CD4-positive, alpha-beta T cell (primary cell): ENCODE results near the gene SYT9. TPM values are rescaled to one million over a fixed set of nuclear protein-coding genes. Genes with fewer than 3 reads are reported as not detected.

Source experiments
- ATAC-seq: fragments of 200-7000 bp; cut with Tn5 transposase; one replicate; pipeline ENCODE4 v1.10.0; 2022; ENCODE audit warnings: mild to moderate bottlenecking; ENCODE audit not compliant: poor library complexity
- CTCF ChIA-PET: fragments of 350-600 bp; sonication (Branson Sonifier 250); formaldehyde crosslinking; loops from one replicate; lab custom pipeline; 2021; ENCODE audit warnings: antibody characterized with exemption, inconsistent platforms; lab: Charles Lee
- POLR2A ChIA-PET: fragments of 350-600 bp; sonication (Branson Sonifier 250); formaldehyde crosslinking; loops from one replicate; lab custom pipeline; 2021; ENCODE audit warnings: antibody characterized with exemption, inconsistent platforms; lab: Charles Lee
- DNase-seq, 14 experiments: peaks; one replicate each; pipeline ENCODE4 v3.0.0-alpha.2; 2013 to 2020; ENCODE audit warnings: mixed read lengths in 2 of 14
- H3K27ac ChIP-seq, 2 donors: one replicate each; pipeline versions ENCODE4 v1.5.1 to v1.7.0; 2013; ENCODE audit warnings: low read length in 2 of 2, low read depth in 1 of 2, mild to moderate bottlenecking in 1 of 2
- H3K27me3 ChIP-seq, 2 experiments: 1 replicate in 1 of 2; 2 replicates in 1 of 2; pipeline versions ENCODE4 v1.6.1 to v1.7.0; 2013; ENCODE audit warnings: low read length in 2 of 2, control low read depth in 1 of 2, mild to moderate bottlenecking in 1 of 2, moderate library complexity in 1 of 2; ENCODE audit not compliant: insufficient read depth in 2 of 2, control insufficient read depth in 1 of 2
- H3K36me3 ChIP-seq: one replicate; pipeline ENCODE4 v1.6.1; 2013; ENCODE audit warnings: low read length, control low read depth; ENCODE audit not compliant: insufficient read depth
- H3K4me1 ChIP-seq: one replicate; pipeline ENCODE4 v1.6.1; 2013; ENCODE audit warnings: low read length, control low read depth; ENCODE audit not compliant: insufficient read depth
- H3K4me3 ChIP-seq: one replicate; pipeline ENCODE4 v1.5.1; 2013; ENCODE audit warnings: mild to moderate bottlenecking, low read length, moderate library complexity
- H3K9me3 ChIP-seq, 2 experiments: 1 replicate in 1 of 2; 2 replicates in 1 of 2; pipeline versions ENCODE4 v1.6.1 to v1.7.0; 2013; ENCODE audit warnings: low read length in 2 of 2, mild to moderate bottlenecking in 2 of 2, control low read depth in 1 of 2, moderate library complexity in 1 of 2; ENCODE audit not compliant: control insufficient read depth in 1 of 2, insufficient read depth in 1 of 2
- H3K27ac Mint-ChIP-seq: one replicate; pipeline ENCODE4 v1.8.0; 2020; ENCODE audit warnings: mixed read lengths
- H3K27me3 Mint-ChIP-seq: one replicate; pipeline ENCODE4 v1.8.0; 2021; ENCODE audit warnings: mixed read lengths
- H3K36me3 Mint-ChIP-seq: one replicate; pipeline ENCODE4 v1.8.0; 2021; ENCODE audit warnings: low read depth, mixed read lengths
- H3K4me1 Mint-ChIP-seq: one replicate; pipeline ENCODE4 v1.8.0; 2021; ENCODE audit warnings: low read depth, mixed read lengths
- H3K4me3 Mint-ChIP-seq: one replicate; pipeline ENCODE4 v1.8.0; 2020; ENCODE audit warnings: mild to moderate bottlenecking, mixed read lengths
- H3K9me3 Mint-ChIP-seq: one replicate; pipeline ENCODE4 v1.8.0; 2020; ENCODE audit warnings: mixed read lengths
- intact Hi-C, 2 experiments: fragments of 100-400 bp; cut with DNase I in 1 of 2; cut with micrococcal nuclease in 1 of 2; formaldehyde crosslinking; loops; one replicate each; pipeline versions ENCODE4 v1.15.1 to v1.9.0; 2023 to 2025; cut with DNase I, micrococcal nuclease
- total RNA-seq, 174 experiments: library from RNA in 2 of 174; stranded (reverse) in 2 of 174; gene quantifications; one replicate each; pipeline ENCODE4 v1.2.3 and lab custom pipeline; 2021 to 2026
- TF ChIP-seq, protein P1 (sequence below): fragments of 200-600 bp; IDR thresholded peaks from one replicate; pipeline ENCODE4 v1.8.0; 2022; ENCODE audit warnings: antibody characterized with exemption, mild to moderate bottlenecking

Gene SYT9
- total RNA-seq, 2 experiments from 2014 or later, result not detected

DNA sequence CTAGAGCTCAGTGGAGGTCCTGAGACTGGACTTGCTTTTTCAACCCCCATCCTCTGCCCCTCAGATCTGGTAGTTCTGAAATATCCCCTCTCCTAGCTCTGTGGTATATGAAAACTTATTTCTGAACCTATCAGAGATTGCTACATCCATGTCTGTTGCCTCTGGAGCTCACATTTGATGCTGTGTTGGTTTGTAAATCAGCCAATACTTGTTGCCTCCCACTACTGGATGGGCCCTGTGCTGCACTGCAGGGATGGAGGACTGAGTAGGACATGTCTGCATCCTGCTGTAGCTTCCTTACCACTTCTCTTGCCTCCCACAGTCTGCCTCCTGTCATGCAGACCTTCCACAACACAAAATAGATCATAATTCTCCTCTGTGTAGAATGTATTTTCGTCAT is 238.8 kb downstream of the SYT9 start:
- H3K36me3 ChIP-seq, result no peaks in the 10 kb centered on the region
- Mint-ChIP-seq H3K36me3 (no peaks in the 10 kb centered on the region), H3K4me1 (no peaks in the 10 kb centered on the region), H3K27ac (no peak overlapping the region), H3K4me3 (no peak overlapping the region), H3K9me3 (no peaks in the 10 kb centered on the region), H3K27me3 (no peaks in the 10 kb centered on the region)
- DNase-seq (no peak), ATAC-seq (no peak)
- H3K9me3 ChIP-seq, result no peaks in the 10 kb centered on the region
- CTCF ChIA-PET, result interaction anchor here (1.6 kb wide), 2 partner anchors 11 to 48 kb away, joined by 3 read pairs; no protein-coding TSS in a partner anchor
- no peak overlapping the region for H3K4me3 ChIP-seq
- H3K4me1 ChIP-seq, result no peaks in the 10 kb centered on the region
- TF ChIP-seq, protein P1, sequence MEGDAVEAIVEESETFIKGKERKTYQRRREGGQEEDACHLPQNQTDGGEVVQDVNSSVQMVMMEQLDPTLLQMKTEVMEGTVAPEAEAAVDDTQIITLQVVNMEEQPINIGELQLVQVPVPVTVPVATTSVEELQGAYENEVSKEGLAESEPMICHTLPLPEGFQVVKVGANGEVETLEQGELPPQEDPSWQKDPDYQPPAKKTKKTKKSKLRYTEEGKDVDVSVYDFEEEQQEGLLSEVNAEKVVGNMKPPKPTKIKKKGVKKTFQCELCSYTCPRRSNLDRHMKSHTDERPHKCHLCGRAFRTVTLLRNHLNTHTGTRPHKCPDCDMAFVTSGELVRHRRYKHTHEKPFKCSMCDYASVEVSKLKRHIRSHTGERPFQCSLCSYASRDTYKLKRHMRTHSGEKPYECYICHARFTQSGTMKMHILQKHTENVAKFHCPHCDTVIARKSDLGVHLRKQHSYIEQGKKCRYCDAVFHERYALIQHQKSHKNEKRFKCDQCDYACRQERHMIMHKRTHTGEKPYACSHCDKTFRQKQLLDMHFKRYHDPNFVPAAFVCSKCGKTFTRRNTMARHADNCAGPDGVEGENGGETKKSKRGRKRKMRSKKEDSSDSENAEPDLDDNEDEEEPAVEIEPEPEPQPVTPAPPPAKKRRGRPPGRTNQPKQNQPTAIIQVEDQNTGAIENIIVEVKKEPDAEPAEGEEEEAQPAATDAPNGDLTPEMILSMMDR, result no peak
- POLR2A ChIA-PET, result no interaction called here
- H3K27ac ChIP-seq, result no peak overlapping the region
- intact Hi-C loops, result no loop called here
- no peaks in the 10 kb centered on the region for H3K27me3 ChIP-seq

DNA sequence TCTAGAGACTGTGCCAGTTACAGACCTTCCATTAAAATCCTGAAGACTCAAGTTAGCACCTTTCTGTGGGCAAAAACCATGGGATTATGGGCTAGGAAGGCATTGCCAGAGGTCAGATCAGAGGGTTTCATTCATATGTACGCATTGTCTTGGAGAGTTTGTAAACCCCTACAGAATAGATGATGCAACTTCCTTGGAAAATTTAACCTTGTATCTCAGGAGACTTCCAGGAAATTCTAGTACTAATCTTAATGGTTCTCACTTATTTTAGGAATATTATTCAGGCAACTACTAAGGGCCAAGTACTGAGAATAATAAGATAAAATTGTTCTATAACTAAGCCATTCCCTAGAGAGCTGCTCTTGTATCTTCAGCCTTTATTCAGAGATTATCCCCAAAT is 240.5 kb downstream of the SYT9 start:
- intact Hi-C loops, result no loop called here
- Histone ChIP-seq H3K4me3 (no peak overlapping the region), H3K27me3 (no peaks in the 10 kb centered on the region), H3K36me3 (no peaks in the 10 kb centered on the region), H3K9me3 (no peaks in the 10 kb centered on the region), H3K27ac (no peak overlapping the region), H3K4me1 (no peaks in the 10 kb centered on the region)
- TF ChIP-seq, protein P1, result no peak
- Mint-ChIP-seq H3K4me1 (no peaks in the 10 kb centered on the region), H3K27me3 (no peaks in the 10 kb centered on the region), H3K27ac (no peak overlapping the region), H3K36me3 (no peaks in the 10 kb centered on the region), H3K4me3 (no peak overlapping the region), H3K9me3 (no peaks in the 10 kb centered on the region)
- DNase-seq, result no peak
- ATAC-seq, result no peak
- POLR2A ChIA-PET, result no interaction called here
- CTCF ChIA-PET, result no interaction called here

DNA sequence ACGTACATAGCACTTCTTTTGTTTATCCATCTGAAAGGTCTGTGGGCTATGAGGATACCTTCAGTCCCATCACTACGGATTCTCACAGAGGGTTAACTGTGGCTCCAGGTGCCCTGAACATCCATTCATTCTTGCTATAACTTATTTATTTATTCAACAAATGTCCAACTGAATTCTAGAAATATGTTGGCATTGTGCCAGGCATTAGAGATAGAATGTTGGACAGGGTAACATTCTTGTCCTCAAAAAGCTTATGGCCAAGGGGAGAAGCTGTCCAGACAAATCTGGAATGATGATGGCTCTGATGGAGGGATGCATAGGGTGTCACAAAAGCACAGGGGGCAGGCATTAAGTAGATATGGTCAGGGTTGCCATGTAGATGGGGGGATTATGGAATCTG is 242.0 kb downstream of the SYT9 start:
- intact Hi-C loops, result no loop called here
- no peak overlapping the region for H3K4me3 Mint-ChIP-seq
- CTCF ChIA-PET, result no interaction called here
- DNase-seq (no peak), ATAC-seq (no peak)
- H3K4me1 ChIP-seq, result no peaks in the 10 kb centered on the region
- no peaks in the 10 kb centered on the region for H3K4me1 Mint-ChIP-seq
- no peak overlapping the region for H3K27ac Mint-ChIP-seq
- no peak overlapping the region for H3K4me3 ChIP-seq
- TF ChIP-seq, protein P1, result no peak
- H3K36me3 ChIP-seq, result no peaks in the 10 kb centered on the region
- no peaks in the 10 kb centered on the region for H3K9me3 ChIP-seq
- POLR2A ChIA-PET, result no interaction called here
- H3K27me3 Mint-ChIP-seq, result no peaks in the 10 kb centered on the region
- no peaks in the 10 kb centered on the region for H3K36me3 Mint-ChIP-seq
- H3K27me3 ChIP-seq, result no peaks in the 10 kb centered on the region
- no peaks in the 10 kb centered on the region for H3K9me3 Mint-ChIP-seq
- H3K27ac ChIP-seq, result no peak overlapping the region
